ENCODE measurements around the gene GLI1.
"Not testable (repeated sequence)": the region's sequence is repeated elsewhere in the genome, so short reads cannot be mapped to it uniquely, and the experiment has no call there.

Gene GLI1

GRCh38 chr12:57502311-57502969, 42.9 kb downstream of the GLI1 start:
- Mint-ChIP-seq H3K27ac (peak overlapping the region; percentile 48), H3K36me3 (ENCODE audit: low read depth) (peaks cover 91% of the 10 kb centered on the region)
- not testable (repeated sequence) for H3K4me3 Mint-ChIP-seq; H3K4me1 Mint-ChIP-seq (ENCODE audit: low read depth); H3K9me3 Mint-ChIP-seq; H3K27me3 Mint-ChIP-seq; DNase-seq

DNA sequence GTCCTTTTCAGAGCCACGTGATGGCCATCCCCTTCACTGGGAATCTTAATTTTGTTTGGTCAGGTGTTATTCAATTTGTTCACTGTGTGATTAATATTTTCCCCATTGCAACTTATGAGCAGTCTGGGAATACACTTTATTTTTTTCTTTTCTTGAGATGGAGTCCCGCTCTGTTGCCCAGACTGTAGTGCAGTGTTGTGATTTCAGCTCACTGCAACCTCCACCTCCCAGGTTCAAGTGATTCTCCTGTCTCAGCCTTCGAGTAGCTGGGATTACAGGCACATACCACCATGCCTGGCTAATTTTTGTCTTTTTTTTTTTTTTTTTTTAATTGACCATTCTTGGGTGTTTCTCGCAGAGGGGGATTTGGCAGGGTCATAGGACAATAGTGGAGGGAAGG, 47.0 kb downstream of the GLI1 start:
- not testable (repeated sequence) for DNase-seq; H3K27ac Mint-ChIP-seq; H3K4me3 Mint-ChIP-seq; H3K27me3 Mint-ChIP-seq; H3K4me1 Mint-ChIP-seq (ENCODE audit: low read depth); H3K9me3 Mint-ChIP-seq
- peaks cover 86% of the 10 kb centered on the region for H3K36me3 Mint-ChIP-seq (ENCODE audit: low read depth)

DNA sequence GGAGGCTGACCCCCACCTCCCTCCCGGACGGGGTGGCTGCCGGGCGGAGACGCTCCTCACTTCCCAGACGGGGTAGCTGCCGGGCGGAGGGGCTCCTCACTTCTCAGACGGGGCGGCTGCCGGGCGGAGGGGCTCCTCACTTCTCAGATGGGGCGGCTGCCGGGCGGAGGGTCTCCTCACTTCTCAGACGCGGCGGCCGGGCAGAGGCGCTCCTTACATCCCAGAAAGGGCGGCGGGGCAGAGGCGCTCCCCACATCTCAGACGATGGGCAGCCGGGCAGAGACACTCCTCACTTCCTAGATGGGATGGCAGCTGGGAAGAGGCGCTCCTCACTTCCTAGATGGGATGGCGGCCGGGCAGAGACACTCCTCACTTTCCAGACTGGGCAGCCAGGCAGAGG, 48.2 kb downstream of the GLI1 start:
- H3K27me3 Mint-ChIP-seq; H3K4me3 Mint-ChIP-seq; H3K9me3 Mint-ChIP-seq; DNase-seq; H3K4me1 Mint-ChIP-seq (ENCODE audit: low read depth); H3K27ac Mint-ChIP-seq: not testable (repeated sequence)
- H3K36me3 Mint-ChIP-seq (ENCODE audit: low read depth), result peaks cover 86% of the 10 kb centered on the region

GRCh38 chr12:57511161-57511560, 51.6 kb downstream of the GLI1 start:
- peaks cover 5% of the 10 kb centered on the region for H3K4me1 Mint-ChIP-seq (ENCODE audit: low read depth)
- H3K27me3 Mint-ChIP-seq, result no peaks in the 10 kb centered on the region
- H3K9me3 Mint-ChIP-seq, result no peaks in the 10 kb centered on the region
- peaks cover 85% of the 10 kb centered on the region for H3K36me3 Mint-ChIP-seq (ENCODE audit: low read depth)
- peak overlapping the region; percentile 72 for H3K27ac Mint-ChIP-seq
- H3K4me3 Mint-ChIP-seq, result no peak overlapping the region
- DNase-seq, result no peak

GRCh38 chr12:57511588-57512325, 52.2 kb downstream of the GLI1 start:
- Mint-ChIP-seq H3K27ac (peak overlapping the region; percentile 72), H3K9me3 (no peaks in the 10 kb centered on the region), H3K4me3 (no peak overlapping the region), H3K27me3 (no peaks in the 10 kb centered on the region), H3K4me1 (ENCODE audit: low read depth) (peaks cover 10% of the 10 kb centered on the region), H3K36me3 (ENCODE audit: low read depth) (peaks cover 85% of the 10 kb centered on the region)
- no peak for DNase-seq

GRCh38 chr12:57512665-57513064, 53.1 kb downstream of the GLI1 start:
- H3K4me1 Mint-ChIP-seq (ENCODE audit: low read depth), result peaks cover 19% of the 10 kb centered on the region
- no peak for DNase-seq
- H3K27me3 Mint-ChIP-seq, result no peaks in the 10 kb centered on the region
- H3K27ac Mint-ChIP-seq, result peak overlapping the region; percentile 72
- no peak overlapping the region for H3K4me3 Mint-ChIP-seq
- H3K9me3 Mint-ChIP-seq, result no peaks in the 10 kb centered on the region
- peaks cover 94% of the 10 kb centered on the region for H3K36me3 Mint-ChIP-seq (ENCODE audit: low read depth)

GRCh38 chr12:57513266-57513665, 53.7 kb downstream of the GLI1 start:
- H3K27ac Mint-ChIP-seq, result peak overlapping the region; percentile 72
- no peaks in the 10 kb centered on the region for H3K9me3 Mint-ChIP-seq
- no peak for DNase-seq
- H3K36me3 Mint-ChIP-seq (ENCODE audit: low read depth), result peaks cover 95% of the 10 kb centered on the region
- no peaks in the 10 kb centered on the region for H3K27me3 Mint-ChIP-seq
- H3K4me1 Mint-ChIP-seq (ENCODE audit: low read depth), result peaks cover 25% of the 10 kb centered on the region
- no peak overlapping the region for H3K4me3 Mint-ChIP-seq

DNA sequence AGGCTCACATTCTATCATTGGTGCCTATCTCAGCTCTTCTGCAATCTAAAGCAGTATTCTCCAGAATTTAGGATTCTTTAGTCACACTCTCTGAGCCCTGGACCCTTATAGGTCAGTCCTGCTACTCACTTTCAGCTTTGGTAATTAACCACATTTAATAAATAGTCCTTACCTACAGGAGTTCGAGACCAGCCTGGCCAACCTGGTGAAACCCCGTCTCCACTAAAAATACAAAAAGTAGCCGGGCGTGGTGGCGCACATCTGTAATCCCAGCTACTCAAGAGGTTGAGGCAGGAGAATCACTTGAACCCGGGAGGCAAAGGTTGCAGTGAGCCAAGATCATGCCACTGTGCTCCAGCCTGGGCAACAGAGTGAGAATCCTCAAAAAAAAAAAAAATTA, 54.1 kb downstream of the GLI1 start:
- H3K4me3 Mint-ChIP-seq, result not testable (repeated sequence)

GRCh38 chr12:57514246-57514645, 54.7 kb downstream of the GLI1 start:
- not testable (repeated sequence) for H3K9me3 Mint-ChIP-seq, DNase-seq, H3K4me3 Mint-ChIP-seq, H3K27me3 Mint-ChIP-seq
- H3K27ac Mint-ChIP-seq, result peak overlapping the region; percentile 100
- peaks cover 35% of the 10 kb centered on the region for H3K4me1 Mint-ChIP-seq (ENCODE audit: low read depth)
- peaks cover 95% of the 10 kb centered on the region for H3K36me3 Mint-ChIP-seq (ENCODE audit: low read depth)

More for the DNA sequence above, 54.1 kb downstream of the GLI1 start:
- not testable (repeated sequence) for DNase-seq, H3K27me3 Mint-ChIP-seq, H3K9me3 Mint-ChIP-seq
- Mint-ChIP-seq H3K27ac (peak overlapping the region; percentile 72), H3K36me3 (ENCODE audit: low read depth) (peaks cover 95% of the 10 kb centered on the region), H3K4me1 (ENCODE audit: low read depth) (peaks cover 29% of the 10 kb centered on the region)

DNA sequence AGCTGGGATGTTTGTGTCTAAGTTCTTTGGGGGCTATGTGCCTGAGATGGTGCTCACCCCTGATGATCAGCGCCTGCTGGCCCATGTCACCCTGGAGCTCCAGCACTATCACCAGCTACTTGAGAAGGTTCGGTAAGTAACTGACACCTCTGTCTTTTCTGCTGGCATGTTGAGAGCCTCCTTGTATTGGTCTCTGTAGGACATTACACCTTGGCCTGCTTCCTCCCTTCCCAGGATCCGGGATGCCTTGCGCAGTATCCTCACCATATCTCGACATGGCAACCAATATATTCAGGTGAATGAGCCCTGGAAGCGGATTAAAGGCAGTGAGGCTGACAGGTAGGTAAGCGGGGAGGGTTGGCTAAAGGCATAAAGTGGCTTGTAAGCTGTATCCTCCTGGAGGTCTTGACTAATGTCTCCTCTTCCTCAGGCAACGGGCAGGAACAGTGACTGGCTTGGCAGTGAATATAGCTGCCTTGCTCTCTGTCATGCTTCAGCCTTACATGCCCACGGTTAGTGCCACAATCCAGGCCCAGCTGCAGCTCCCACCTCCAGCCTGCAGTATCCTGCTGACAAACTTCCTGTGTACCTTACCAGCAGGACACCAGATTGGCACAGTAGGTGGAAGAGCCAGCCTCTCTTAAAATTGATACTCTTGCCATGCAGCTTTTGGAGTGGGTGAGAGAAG, 55.3 kb downstream of the GLI1 start:
- H3K36me3 Mint-ChIP-seq (ENCODE audit: low read depth), result peaks cover 95% of the 10 kb centered on the region
- H3K4me3 Mint-ChIP-seq, result no peak overlapping the region
- H3K27ac Mint-ChIP-seq, result peak overlapping the region; percentile 100
- H3K4me1 Mint-ChIP-seq (ENCODE audit: low read depth), result peaks cover 35% of the 10 kb centered on the region
- no peak for DNase-seq
- no peaks in the 10 kb centered on the region for H3K27me3 Mint-ChIP-seq
- no peaks in the 10 kb centered on the region for H3K9me3 Mint-ChIP-seq

- Mint-ChIP-seq H3K27me3 (no peaks in the 10 kb centered on the region), H3K9me3 (no peaks in the 10 kb centered on the region), H3K36me3 (ENCODE audit: low read depth) (peaks cover 97% of the 10 kb centered on the region), H3K4me3 (no peak overlapping the region), H3K4me1 (ENCODE audit: low read depth) (peaks cover 35% of the 10 kb centered on the region), H3K27ac (peak overlapping the region; percentile 100)
- DNase-seq, result no peak
These were observed 55.9 kb downstream of the GLI1 start for GRCh38 chr12:57515408-57515933.

DNA sequence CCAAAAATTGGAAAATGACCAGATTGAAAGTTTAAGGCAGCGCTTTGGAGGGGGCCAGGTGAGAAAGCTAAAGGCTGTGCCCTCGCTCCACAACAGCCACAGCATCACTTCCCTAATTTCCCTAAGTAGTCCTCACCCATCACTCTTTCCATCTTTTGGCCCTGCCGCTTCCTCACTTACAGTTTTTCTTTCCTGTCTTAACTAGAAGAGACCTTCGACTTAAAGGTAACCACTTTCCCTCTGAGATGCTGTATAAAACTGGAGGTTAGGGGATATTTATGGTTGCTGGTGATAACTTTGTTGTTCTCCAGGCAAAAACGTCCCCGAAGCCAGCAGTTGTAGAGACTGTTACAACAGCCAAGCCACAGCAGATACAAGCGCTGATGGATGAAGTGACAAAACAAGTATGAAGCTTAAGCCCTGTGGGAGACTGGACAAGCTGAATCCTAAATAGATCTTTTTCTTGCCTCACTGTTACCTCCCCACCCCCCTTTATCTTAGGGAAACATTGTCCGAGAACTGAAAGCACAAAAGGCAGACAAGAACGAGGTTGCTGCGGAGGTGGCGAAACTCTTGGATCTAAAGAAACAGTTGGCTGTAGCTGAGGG, 56.5 kb downstream of the GLI1 start:
- H3K27ac Mint-ChIP-seq, result peak overlapping the region; percentile 100

DNA sequence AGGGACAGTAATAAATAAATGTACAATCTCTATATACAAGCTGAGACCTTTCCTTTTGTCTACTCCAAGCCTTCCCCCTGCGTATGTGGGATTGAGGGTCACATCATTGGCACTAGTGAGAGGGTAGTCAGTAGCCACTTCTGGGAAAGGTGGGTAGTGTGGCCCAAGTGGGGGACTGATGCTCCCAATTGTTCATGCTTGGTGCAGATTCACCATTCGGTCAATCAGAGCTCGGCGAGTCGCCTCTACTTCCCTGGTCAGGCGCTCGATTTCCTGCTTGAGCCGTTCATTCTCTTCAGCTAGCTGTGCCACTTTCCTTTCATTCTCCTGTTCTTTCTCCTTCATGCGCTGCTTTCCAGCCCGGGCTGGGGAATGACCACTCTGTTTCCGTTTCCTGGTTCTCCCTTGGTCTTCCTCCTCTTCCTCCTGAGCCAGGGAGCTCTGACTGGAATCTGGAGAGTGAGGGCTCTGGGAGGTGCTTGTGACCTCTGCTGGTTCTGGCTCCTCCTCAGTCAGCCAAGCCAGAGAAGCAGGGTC, 57.1 kb downstream of the GLI1 start:
- Mint-ChIP-seq H3K27ac (peak overlapping the region; percentile 100), H3K27me3 (no peaks in the 10 kb centered on the region), H3K4me1 (ENCODE audit: low read depth) (peaks cover 45% of the 10 kb centered on the region), H3K9me3 (no peaks in the 10 kb centered on the region), H3K4me3 (no peak overlapping the region), H3K36me3 (ENCODE audit: low read depth) (peaks cover 86% of the 10 kb centered on the region)
- no peak for DNase-seq

More for the DNA sequence above, 56.5 kb downstream of the GLI1 start:
- H3K36me3 Mint-ChIP-seq (ENCODE audit: low read depth), result peaks cover 93% of the 10 kb centered on the region
- H3K4me1 Mint-ChIP-seq (ENCODE audit: low read depth), result peaks cover 39% of the 10 kb centered on the region
- H3K9me3 Mint-ChIP-seq, result no peaks in the 10 kb centered on the region
- H3K27me3 Mint-ChIP-seq, result no peaks in the 10 kb centered on the region
- DNase-seq, result no peak
- peak overlapping the region; percentile 15 for H3K4me3 Mint-ChIP-seq

GRCh38 chr12:57517187-57517586, 57.6 kb downstream of the GLI1 start:
- DNase-seq, result no peak
- H3K27ac Mint-ChIP-seq, result peak overlapping the region; percentile 100
- peaks cover 81% of the 10 kb centered on the region for H3K36me3 Mint-ChIP-seq (ENCODE audit: low read depth)

More at GRCh38 chr12:57517187-57517586, 57.6 kb downstream of the GLI1 start:
- H3K4me3 Mint-ChIP-seq, result peak overlapping the region; percentile 31
- peaks cover 50% of the 10 kb centered on the region for H3K4me1 Mint-ChIP-seq (ENCODE audit: low read depth)
- H3K9me3 Mint-ChIP-seq, result no peaks in the 10 kb centered on the region
- no peaks in the 10 kb centered on the region for H3K27me3 Mint-ChIP-seq
